H1 (cell line): ENCODE data around the gene OSBPL2.

Experiments
- ATF3 ChIP-seq: IDR thresholded peaks from 2 replicates; pipeline ENCODE4 v1.6.1; 2011; ENCODE audit warnings: low read depth, mild to moderate bottlenecking, low read length; ENCODE audit not compliant: insufficient read depth
- EGR1 ChIP-seq: IDR thresholded peaks from 2 replicates; pipeline ENCODE4 v1.6.1; 2011; ENCODE audit warnings: low read depth, low read length, borderline replicate concordance
- EZH2 ChIP-seq: fragments of 200-600 bp; sonication (generic); IDR thresholded peaks from 2 replicates; pipeline ENCODE4 v1.7.1; 2012; ENCODE audit warnings: low read depth, mild to moderate bottlenecking, moderate library complexity, low read length, inconsistent platforms; ENCODE audit not compliant: severe bottlenecking
- FOSL1 ChIP-seq: IDR thresholded peaks from 2 replicates; pipeline ENCODE4 v1.6.1; 2011; ENCODE audit warnings: mild to moderate bottlenecking, low read depth, low read length, moderate library complexity; ENCODE audit not compliant: insufficient read depth
- MAFK ChIP-seq: IDR thresholded peaks from 2 replicates; pipeline ENCODE4 v1.6.1; 2012; ENCODE audit warnings: low read depth, mild to moderate bottlenecking, improper control_type of control experiment, low read length
- POLR2A ChIP-seq, 2 experiments: IDR thresholded peaks; 1 replicate in 1 of 2; 2 replicates in 1 of 2; pipeline ENCODE4 v1.6.1; 2011; ENCODE audit warnings: low read depth in 2 of 2, low read length in 2 of 2, mild to moderate bottlenecking in 2 of 2; ENCODE audit errors: control extremely low read depth in 1 of 2
- POLR2AphosphoS5 ChIP-seq: IDR thresholded peaks from 2 replicates; pipeline ENCODE4 v1.6.1; 2011; ENCODE audit warnings: low read depth, low read length
- RAD21 ChIP-seq, 2 experiments: IDR thresholded peaks in 1 of 2; conservative IDR thresholded peaks in 1 of 2; 2 replicates each; pipeline ENCODE4 v1.6.1; 2011; ENCODE audit warnings: low read depth in 2 of 2, low read length in 2 of 2, improper control_type of control experiment in 1 of 2, inconsistent platforms in 1 of 2, mild to moderate bottlenecking in 1 of 2, moderate library complexity in 1 of 2
- SIRT6 ChIP-seq: IDR thresholded peaks from one replicate; pipeline ENCODE4 v1.7.1; 2012; ENCODE audit warnings: low read length, inconsistent platforms
- TAF1 ChIP-seq: IDR thresholded peaks from 2 replicates; pipeline ENCODE4 v1.6.1; 2011; ENCODE audit warnings: mild to moderate bottlenecking, low read depth, low read length
- TCF12 ChIP-seq: IDR thresholded peaks from 2 replicates; pipeline ENCODE4 v1.6.1; 2011; ENCODE audit warnings: low read depth, mild to moderate bottlenecking, low read length
- TF ChIP-seq, protein P1 (sequence below), 3 experiments: IDR thresholded peaks; 1 replicate in 2 of 3; 2 replicates in 1 of 3; pipeline versions ENCODE4 v1.5.1 to v1.6.1; 2011; ENCODE audit warnings: low read length in 3 of 3, mild to moderate bottlenecking in 3 of 3, inconsistent platforms in 2 of 3, low read depth in 1 of 3, moderate library complexity in 1 of 3; ENCODE audit not compliant: insufficient read depth in 1 of 3; ENCODE audit errors: control extremely low read depth in 1 of 3
- TF ChIP-seq, protein P2 (sequence below): IDR thresholded peaks from 2 replicates; pipeline ENCODE4 v1.6.1; 2012; ENCODE audit warnings: low read length, inconsistent platforms

DNA sequence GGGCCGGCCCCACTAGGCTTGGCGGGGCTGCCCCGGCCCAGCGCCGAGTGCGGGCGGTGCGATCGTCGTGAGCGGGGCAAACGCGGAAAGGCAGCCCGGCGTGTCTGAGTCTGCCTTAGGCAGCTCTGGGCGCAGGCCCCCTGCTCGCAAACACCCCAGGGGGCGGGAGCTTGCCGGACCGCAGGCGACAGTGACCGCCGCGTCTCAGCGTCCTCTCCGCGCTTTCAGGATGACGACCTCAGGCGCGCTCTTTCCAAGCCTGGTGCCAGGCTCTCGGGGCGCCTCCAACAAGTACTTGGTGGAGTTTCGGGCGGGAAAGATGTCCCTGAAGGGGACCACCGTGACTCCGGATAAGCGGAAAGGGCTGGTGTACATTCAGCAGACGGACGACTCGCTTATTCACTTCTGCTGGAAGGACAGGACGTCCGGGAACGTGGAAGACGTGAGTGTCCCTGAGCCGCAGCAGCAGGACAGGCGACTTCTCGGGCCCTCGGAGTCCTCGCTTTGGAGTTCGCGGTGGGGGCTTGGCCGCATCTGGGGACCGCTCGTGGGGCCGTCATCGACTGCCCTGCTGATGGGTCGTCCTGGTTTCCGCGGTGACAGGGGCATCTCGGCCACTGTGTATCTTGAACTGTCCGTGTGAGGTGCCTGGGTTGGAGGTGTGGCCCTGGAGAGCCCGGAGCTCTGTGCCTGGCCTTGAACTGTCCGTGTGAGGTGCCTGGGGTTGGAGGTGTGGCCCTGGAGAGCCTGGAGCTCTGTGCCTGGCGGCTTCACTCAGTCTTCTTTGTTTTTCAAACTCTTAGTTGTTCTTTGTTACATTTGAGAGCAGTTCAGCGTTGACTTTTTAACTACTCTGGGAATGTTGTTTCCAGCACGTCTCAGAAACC is 65.3 kb downstream of the OSBPL2 start:
- no peak; a peak in 1 of 3 replicates for TF ChIP-seq POLR2A (IDR thresholded peaks at IDR 0.05; ENCODE audit: control extremely low read depth in 1 of 2, low read depth in 2 of 2, low read length in 2 of 2)
- TF ChIP-seq FOSL1: no peak
- TF ChIP-seq, protein P1, sequence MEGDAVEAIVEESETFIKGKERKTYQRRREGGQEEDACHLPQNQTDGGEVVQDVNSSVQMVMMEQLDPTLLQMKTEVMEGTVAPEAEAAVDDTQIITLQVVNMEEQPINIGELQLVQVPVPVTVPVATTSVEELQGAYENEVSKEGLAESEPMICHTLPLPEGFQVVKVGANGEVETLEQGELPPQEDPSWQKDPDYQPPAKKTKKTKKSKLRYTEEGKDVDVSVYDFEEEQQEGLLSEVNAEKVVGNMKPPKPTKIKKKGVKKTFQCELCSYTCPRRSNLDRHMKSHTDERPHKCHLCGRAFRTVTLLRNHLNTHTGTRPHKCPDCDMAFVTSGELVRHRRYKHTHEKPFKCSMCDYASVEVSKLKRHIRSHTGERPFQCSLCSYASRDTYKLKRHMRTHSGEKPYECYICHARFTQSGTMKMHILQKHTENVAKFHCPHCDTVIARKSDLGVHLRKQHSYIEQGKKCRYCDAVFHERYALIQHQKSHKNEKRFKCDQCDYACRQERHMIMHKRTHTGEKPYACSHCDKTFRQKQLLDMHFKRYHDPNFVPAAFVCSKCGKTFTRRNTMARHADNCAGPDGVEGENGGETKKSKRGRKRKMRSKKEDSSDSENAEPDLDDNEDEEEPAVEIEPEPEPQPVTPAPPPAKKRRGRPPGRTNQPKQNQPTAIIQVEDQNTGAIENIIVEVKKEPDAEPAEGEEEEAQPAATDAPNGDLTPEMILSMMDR (IDR thresholded peaks at IDR 0.05; ENCODE audit: control extremely low read depth in 1 of 3, insufficient read depth in 1 of 3, low read depth in 1 of 3, low read length in 3 of 3): no peak
- no peak for TF ChIP-seq TAF1
- no peak for TF ChIP-seq POLR2AphosphoS5
- no peak for TF ChIP-seq SIRT6
- TF ChIP-seq ATF3: no peak
- no peak for TF ChIP-seq TCF12
- no peak for TF ChIP-seq RAD21 (IDR thresholded peaks at IDR 0.05 in 1 of 2, conservative IDR thresholded peaks at IDR 0.05 in 1 of 2; ENCODE audit: low read depth in 2 of 2, low read length in 2 of 2)
- TF ChIP-seq EZH2: no peak
- no peak for TF ChIP-seq MAFK
- TF ChIP-seq, protein P2, sequence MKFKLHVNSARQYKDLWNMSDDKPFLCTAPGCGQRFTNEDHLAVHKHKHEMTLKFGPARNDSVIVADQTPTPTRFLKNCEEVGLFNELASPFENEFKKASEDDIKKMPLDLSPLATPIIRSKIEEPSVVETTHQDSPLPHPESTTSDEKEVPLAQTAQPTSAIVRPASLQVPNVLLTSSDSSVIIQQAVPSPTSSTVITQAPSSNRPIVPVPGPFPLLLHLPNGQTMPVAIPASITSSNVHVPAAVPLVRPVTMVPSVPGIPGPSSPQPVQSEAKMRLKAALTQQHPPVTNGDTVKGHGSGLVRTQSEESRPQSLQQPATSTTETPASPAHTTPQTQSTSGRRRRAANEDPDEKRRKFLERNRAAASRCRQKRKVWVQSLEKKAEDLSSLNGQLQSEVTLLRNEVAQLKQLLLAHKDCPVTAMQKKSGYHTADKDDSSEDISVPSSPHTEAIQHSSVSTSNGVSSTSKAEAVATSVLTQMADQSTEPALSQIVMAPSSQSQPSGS: no peak
- TF ChIP-seq EGR1: no peak
